ENCODE data around the gene CORO7. TPM values are rescaled to one million over a fixed set of nuclear protein-coding genes. Genes with fewer than 3 reads are reported as not detected.

The CORO7 gene
- total and polyA plus RNA-seq, 7 donors, result 10.0 to 43.4 (median 17.1) TPM

- Histone ChIP-seq H3K4me1 (no peaks in the 10 kb centered on the region), H3K27me3 (no peaks in the 10 kb centered on the region), H3K36me3 (peaks cover 30 to 79% (median 39%) of the 10 kb centered on the region in 4 donors), H3K4me3 (no peak overlapping the region), H3K27ac (no peak overlapping the region), H3K9me3 (no peaks in the 10 kb centered on the region)
- no peak for DNase-seq
- intact Hi-C loops (cut with DNase I), result no loop called here
- WGBS, 2 donors, result 80 to 89% methylated on average over 10 of the region's 10 CpGs
- TF ChIP-seq CTCF (IDR thresholded peaks at IDR 0.05) (no peak), POLR2A (IDR thresholded peaks at IDR 0.05) (no peak), POLR2AphosphoS5 (IDR thresholded peaks at IDR 0.05) (no peak), EP300 (IDR thresholded peaks at IDR 0.05) (no peak)
Measured at GRCh38 chr16:4455951-4456350, 39.6 kb upstream of the CORO7 start.

DNA sequence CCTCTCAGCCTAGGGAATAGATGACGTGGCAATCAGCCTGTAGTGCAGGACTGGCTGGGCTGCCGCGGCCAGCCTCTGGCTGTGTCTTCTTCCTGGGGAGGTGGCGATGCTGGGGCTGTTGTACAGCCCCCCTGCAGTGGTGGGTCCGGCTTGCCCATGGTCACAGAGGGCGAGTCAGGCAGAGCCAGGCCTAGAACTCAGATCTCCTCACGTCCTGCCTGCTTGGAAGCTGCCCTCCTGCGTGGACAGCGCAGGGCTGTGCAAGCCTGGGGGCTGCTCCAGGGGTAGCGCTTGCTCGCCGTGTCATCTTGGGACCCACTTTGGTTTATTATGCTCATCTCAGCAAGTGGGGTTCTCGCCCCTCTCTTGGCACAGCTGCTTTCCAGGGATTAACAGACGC is 38.7 kb upstream of the CORO7 start:
- Histone ChIP-seq H3K4me3 (no peak overlapping the region), H3K4me1 (no peaks in the 10 kb centered on the region), H3K9me3 (no peaks in the 10 kb centered on the region), H3K27me3 (no peaks in the 10 kb centered on the region), H3K36me3 (peaks cover 39 to 88% (median 48%) of the 10 kb centered on the region in 4 donors), H3K27ac (no peak overlapping the region)
- intact Hi-C loops (cut with DNase I), result no loop called here
- TF ChIP-seq EP300 (IDR thresholded peaks at IDR 0.05), result no peak
- TF ChIP-seq POLR2A (IDR thresholded peaks at IDR 0.05), result no peak
- no peak for TF ChIP-seq POLR2AphosphoS5 (IDR thresholded peaks at IDR 0.05)
- no peak for TF ChIP-seq CTCF (IDR thresholded peaks at IDR 0.05)
- no peak for DNase-seq
- 91 to 93% methylated on average over 14 of the region's 14 CpGs for WGBS, 2 donors

- TF ChIP-seq EP300 (IDR thresholded peaks at IDR 0.05), result no peak
- TF ChIP-seq POLR2AphosphoS5 (IDR thresholded peaks at IDR 0.05), result no peak
- no peak for TF ChIP-seq CTCF (IDR thresholded peaks at IDR 0.05)
- no peak for TF ChIP-seq POLR2A (IDR thresholded peaks at IDR 0.05)
- 82 to 86% methylated on average over 9 of the region's 9 CpGs for WGBS, 2 donors
- no peaks in the 10 kb centered on the region for H3K27me3 ChIP-seq
- H3K9me3 ChIP-seq, result no peaks in the 10 kb centered on the region
- H3K4me1 ChIP-seq, result no peaks in the 10 kb centered on the region
- intact Hi-C loops (cut with DNase I), result no loop called here
- H3K27ac ChIP-seq, result no peak overlapping the region
- no peak for DNase-seq
- H3K36me3 ChIP-seq, result peaks cover 40 to 93% (median 52%) of the 10 kb centered on the region in 4 donors
- no peak overlapping the region for H3K4me3 ChIP-seq
Measured at GRCh38 chr16:4454623-4455022, 38.2 kb upstream of the CORO7 start.

GRCh38 chr16:4452674-4453073 is 36.3 kb upstream of the CORO7 start:
- H3K9me3 ChIP-seq, result no peaks in the 10 kb centered on the region
- TF ChIP-seq CTCF (IDR thresholded peaks at IDR 0.05) (no peak), POLR2AphosphoS5 (IDR thresholded peaks at IDR 0.05) (no peak), EP300 (IDR thresholded peaks at IDR 0.05) (no peak), POLR2A (IDR thresholded peaks at IDR 0.05) (no peak)
- H3K27me3 ChIP-seq, result no peaks in the 10 kb centered on the region
- H3K4me1 ChIP-seq, result no peaks in the 10 kb centered on the region
- WGBS, 2 donors, result 97 to 98% methylated on average over 5 of the region's 5 CpGs
- no peak for DNase-seq
- no peak overlapping the region for H3K27ac ChIP-seq
- peaks cover 54 to 98% (median 67%) of the 10 kb centered on the region in 4 donors for H3K36me3 ChIP-seq
- intact Hi-C loops (cut with DNase I), result no loop called here
- H3K4me3 ChIP-seq, result no peak overlapping the region

- no peak for DNase-seq
- Histone ChIP-seq H3K4me1 (no peaks in the 10 kb centered on the region), H3K36me3 (peaks cover 56 to 98% (median 67%) of the 10 kb centered on the region in 4 donors), H3K4me3 (no peak overlapping the region), H3K27ac (no peak overlapping the region), H3K27me3 (no peaks in the 10 kb centered on the region), H3K9me3 (no peaks in the 10 kb centered on the region)
- WGBS, 2 donors, result 93 to 95% methylated on average over 14 of the region's 14 CpGs
- TF ChIP-seq POLR2A (IDR thresholded peaks at IDR 0.05) (no peak), EP300 (IDR thresholded peaks at IDR 0.05) (no peak), POLR2AphosphoS5 (IDR thresholded peaks at IDR 0.05) (no peak), CTCF (IDR thresholded peaks at IDR 0.05) (no peak)
- intact Hi-C loops (cut with DNase I), result no loop called here
Measured at GRCh38 chr16:4450931-4451519, 34.6 kb upstream of the CORO7 start.
